H1 (cell line): ENCODE measurements around the gene VASN. TPM values are rescaled to one million over a fixed set of nuclear protein-coding genes. Genes with fewer than 3 reads are reported as not detected.

Experiments used
- CTCF ChIA-PET: fragments of 300-600 bp; sonication (Branson Sonifier 250); formaldehyde crosslinking; loops from one replicate; lab custom pipeline; 2021; ENCODE audit not compliant: partially characterized antibody; lab: Charles Lee
- POLR2A ChIA-PET: fragments of 300-600 bp; sonication (Branson Sonifier 250); formaldehyde crosslinking; loops from one replicate; lab custom pipeline; 2021; ENCODE audit warnings: inconsistent platforms; ENCODE audit not compliant: partially characterized antibody; lab: Charles Lee
- DNase-seq, 2 experiments: peaks; one replicate each; pipeline versions ENCODE4 v3.0.0 to v3.0.0-alpha.2; 2010 to 2022; ENCODE audit warnings: low spot score in 2 of 2, low read depth in 1 of 2, mixed read lengths in 1 of 2
- FAIRE-seq: peaks from 2 replicates; lab custom pipeline; 2011; peaks lifted over from hg19 to GRCh38; lab: Jason Lieb, UNC
- H2AFZ ChIP-seq: 2 replicates; pipeline ENCODE4 v1.8.1; 2012; ENCODE audit warnings: low read length, inconsistent platforms
- H2AK5ac ChIP-seq: 2 replicates; pipeline ENCODE4 v1.6.1; 2013; ENCODE audit warnings: low read depth, low read length
- H2BK120ac ChIP-seq: replicated peaks from 2 replicates; pipeline ENCODE3; 2013; ENCODE audit warnings: low read depth, low read length, inconsistent platforms
- H2BK12ac ChIP-seq: 2 replicates; pipeline ENCODE4 v1.6.1; 2013; ENCODE audit warnings: low read depth, low read length
- H2BK15ac ChIP-seq: 2 replicates; pipeline ENCODE4 v1.6.1; 2013; ENCODE audit warnings: low read length
- H2BK20ac ChIP-seq: 2 replicates; pipeline ENCODE4 v1.6.1; 2013; ENCODE audit warnings: low read length
- H2BK5ac ChIP-seq: 2 replicates; pipeline ENCODE4 v1.6.1; 2013; ENCODE audit warnings: low read depth, low read length
- H3K14ac ChIP-seq: 2 replicates; pipeline ENCODE4 v1.6.1; 2013; ENCODE audit warnings: inconsistent platforms; ENCODE audit not compliant: insufficient read length
- H3K18ac ChIP-seq: 2 replicates; pipeline ENCODE4 v1.6.1; 2013; ENCODE audit warnings: low read length; ENCODE audit errors: extremely low read depth
- H3K23ac ChIP-seq: 2 replicates; pipeline ENCODE4 v1.6.1; 2013; ENCODE audit warnings: inconsistent platforms; ENCODE audit not compliant: insufficient read length
- H3K23me2 ChIP-seq: 2 replicates; pipeline ENCODE4 v1.6.1; 2013; ENCODE audit warnings: low read depth, low read length
- H3K27ac ChIP-seq: 2 replicates; pipeline ENCODE4 v1.6.1; 2011; ENCODE audit warnings: low read depth, low read length, inconsistent platforms
- H3K27me3 ChIP-seq, 4 experiments: replicated peaks in 1 of 4; 1 replicate in 1 of 4; 2 replicates in 3 of 4; pipeline versions ENCODE4 v1.6.1 to v1.8.1; 2011 to 2013; ENCODE audit warnings: low read length in 3 of 4, mild to moderate bottlenecking in 3 of 4, inconsistent platforms in 2 of 4, mixed read lengths in 2 of 4, moderate library complexity in 1 of 4; ENCODE audit not compliant: control insufficient read depth in 3 of 4, insufficient read depth in 3 of 4; ENCODE audit errors: extremely low read depth in 1 of 4
- H3K36me3 ChIP-seq, 4 experiments: 2 replicates each; pipeline versions ENCODE4 v1.6.1 to v1.8.1; 2011 to 2013; ENCODE audit warnings: mild to moderate bottlenecking in 4 of 4, low read length in 3 of 4, moderate library complexity in 2 of 4, control low read depth in 1 of 4, inconsistent platforms in 1 of 4; ENCODE audit not compliant: insufficient read depth in 4 of 4, control insufficient read depth in 2 of 4
- H3K4ac ChIP-seq: replicated peaks from 2 replicates; pipeline ENCODE3; 2013; ENCODE audit warnings: low read length, low read depth, mixed read lengths, inconsistent platforms; ENCODE audit not compliant: insufficient read length
- H3K4me1 ChIP-seq, 4 experiments: replicated peaks in 1 of 4; 1 replicate in 1 of 4; 2 replicates in 3 of 4; pipeline versions ENCODE4 v1.6.1 to v1.8.1; 2011 to 2013; ENCODE audit warnings: low read length in 3 of 4, inconsistent platforms in 2 of 4, mixed read lengths in 1 of 4; ENCODE audit not compliant: insufficient read depth in 4 of 4, control insufficient read depth in 3 of 4
- H3K4me2 ChIP-seq, 2 experiments: 2 replicates each; pipeline versions ENCODE4 v1.6.1 to v1.8.1; 2011 to 2013; ENCODE audit warnings: low read depth in 2 of 2, low read length in 2 of 2, control low read depth in 1 of 2, inconsistent platforms in 1 of 2, mild to moderate bottlenecking in 1 of 2; ENCODE audit not compliant: insufficient read depth in 1 of 2
- H3K4me3 ChIP-seq, 4 experiments: fragments of 200-600, 300-600 bp in 1 of 4; sonication (generic), shearing (Covaris generic), sonication (Bioruptor Twin) in 1 of 4; 2 replicates each; pipeline versions ENCODE4 v1.5.1 to v1.8.1; 2011 to 2016; ENCODE audit warnings: low read length in 4 of 4, low read depth in 3 of 4, control low read depth in 2 of 4, inconsistent platforms in 2 of 4, mild to moderate bottlenecking in 2 of 4, mixed read lengths in 1 of 4, moderate library complexity in 1 of 4; ENCODE audit not compliant: insufficient read depth in 2 of 4; ENCODE audit errors: extremely low read depth in 1 of 4
- H3K56ac ChIP-seq: replicated peaks from 2 replicates; pipeline ENCODE3; 2013; ENCODE audit warnings: low read depth, mild to moderate bottlenecking, mixed read lengths, low read length, inconsistent platforms; ENCODE audit not compliant: insufficient read length
- H3K79me1 ChIP-seq: 2 replicates; pipeline ENCODE4 v1.6.1; 2013; ENCODE audit warnings: low read depth, low read length, control low read depth
- H3K79me2 ChIP-seq, 2 experiments: 2 replicates each; pipeline versions ENCODE4 v1.6.1 to v1.8.1; 2012 to 2013; ENCODE audit warnings: low read length in 2 of 2, mild to moderate bottlenecking in 2 of 2, inconsistent platforms in 1 of 2; ENCODE audit not compliant: insufficient read depth in 2 of 2, control insufficient read depth in 1 of 2
- H3K9ac ChIP-seq, 4 experiments: replicated peaks in 1 of 4; 1 replicate in 1 of 4; 2 replicates in 3 of 4; pipeline versions ENCODE4 v1.6.1 to v1.8.1; 2011 to 2013; ENCODE audit warnings: low read depth in 3 of 4, low read length in 3 of 4, control low read depth in 2 of 4, mild to moderate bottlenecking in 2 of 4, moderate library complexity in 2 of 4, inconsistent platforms in 1 of 4; ENCODE audit errors: extremely low read depth in 1 of 4
- H3K9me3 ChIP-seq, 2 experiments: 2 replicates each; pipeline versions ENCODE4 v1.6.1 to v1.8.1; 2012 to 2013; ENCODE audit warnings: mild to moderate bottlenecking in 2 of 2, moderate library complexity in 2 of 2, control low read depth in 1 of 2, inconsistent platforms in 1 of 2, low read depth in 1 of 2, low read length in 1 of 2, mixed read lengths in 1 of 2; ENCODE audit not compliant: insufficient read depth in 2 of 2
- H4K20me1 ChIP-seq, 2 experiments: replicated peaks in 1 of 2; 2 replicates each; pipeline versions ENCODE3 to v1.8.1; 2011 to 2013; ENCODE audit warnings: inconsistent platforms in 2 of 2, low read length in 2 of 2, mild to moderate bottlenecking in 1 of 2; ENCODE audit not compliant: insufficient read depth in 2 of 2, control insufficient read depth in 1 of 2
- H4K5ac ChIP-seq: 2 replicates; pipeline ENCODE4 v1.6.1; 2013; ENCODE audit warnings: low read length, low read depth, mixed read lengths, inconsistent platforms; ENCODE audit not compliant: insufficient read length
- H4K8ac ChIP-seq: 2 replicates; pipeline ENCODE4 v1.8.0; 2013; ENCODE audit warnings: mild to moderate bottlenecking, moderate library complexity, low read length, inconsistent platforms; ENCODE audit not compliant: insufficient read depth; ENCODE audit errors: extremely low read depth
- H4K91ac ChIP-seq: replicated peaks from 2 replicates; pipeline ENCODE3; 2013; ENCODE audit warnings: low read length, mixed read lengths, inconsistent platforms; ENCODE audit not compliant: insufficient read length
- NRF1 ChIP-seq: IDR thresholded peaks from 2 replicates; pipeline ENCODE4 v1.6.1; 2011; ENCODE audit warnings: mild to moderate bottlenecking, low read depth, low read length, improper control_type of control experiment
- POLR2A ChIP-seq, 2 experiments: IDR thresholded peaks; 1 replicate in 1 of 2; 2 replicates in 1 of 2; pipeline ENCODE4 v1.6.1; 2011; ENCODE audit warnings: low read depth in 2 of 2, low read length in 2 of 2, mild to moderate bottlenecking in 2 of 2; ENCODE audit errors: control extremely low read depth in 1 of 2
- TAF1 ChIP-seq: IDR thresholded peaks from 2 replicates; pipeline ENCODE4 v1.6.1; 2011; ENCODE audit warnings: mild to moderate bottlenecking, low read depth, low read length
- WGBS, 2 experiments: shearing (Covaris generic) in 1 of 2; methylation state at CpG; one replicate each; pipeline versions ENCODE4 v1.1.6 to v1.1.7; 2013 to 2015; ENCODE audit warnings: low lambda C conversion rate in 2 of 2, mixed read lengths in 2 of 2, inconsistent platforms in 1 of 2, low coverage in 1 of 2, missing lambda C conversion rate in 1 of 2; ENCODE audit not compliant: insufficient replicate concordance in 2 of 2, insufficient coverage in 1 of 2, insufficient read length in 1 of 2; ENCODE audit errors: extremely low coverage in 1 of 2, missing lambda C conversion rate in 1 of 2; 5-methylcytosine and 5-hydroxymethylcytosine counted together
- polyA plus RNA-seq, 7 experiments: library from polyadenylated mRNA; depleted of rRNA in 3 of 7; stranded (reverse) in 5 of 7; unstranded in 2 of 7; fragments of >200 nt in 5 of 7; fragments of 200-250 nt in 2 of 7; gene quantifications; 1 replicate in 5 of 7; 2 replicates in 1 of 7; 4 replicates in 1 of 7; pipeline versions ENCODE4 v1.2.1 to v1.2.3, GENCODE V29; 2011 to 2013; ENCODE audit warnings: missing spikeins in 2 of 7, mixed read lengths in 2 of 7
- total RNA-seq: library from RNA; stranded (reverse); fragmentation: NEBNext Ultra II Directional; extraction: Animal tissue kit (Norgen Biotek cat#: 25700); gene quantifications from 2 replicates; pipeline ENCODE4 v1.2.1, GENCODE V29; 2021

Gene VASN
- total and polyA plus RNA-seq, 2 of the 8 experiments (the other 6 are each of a cell fraction or from before 2014, with no cell fraction given) = 9.6 to 11.3 TPM

DNA sequence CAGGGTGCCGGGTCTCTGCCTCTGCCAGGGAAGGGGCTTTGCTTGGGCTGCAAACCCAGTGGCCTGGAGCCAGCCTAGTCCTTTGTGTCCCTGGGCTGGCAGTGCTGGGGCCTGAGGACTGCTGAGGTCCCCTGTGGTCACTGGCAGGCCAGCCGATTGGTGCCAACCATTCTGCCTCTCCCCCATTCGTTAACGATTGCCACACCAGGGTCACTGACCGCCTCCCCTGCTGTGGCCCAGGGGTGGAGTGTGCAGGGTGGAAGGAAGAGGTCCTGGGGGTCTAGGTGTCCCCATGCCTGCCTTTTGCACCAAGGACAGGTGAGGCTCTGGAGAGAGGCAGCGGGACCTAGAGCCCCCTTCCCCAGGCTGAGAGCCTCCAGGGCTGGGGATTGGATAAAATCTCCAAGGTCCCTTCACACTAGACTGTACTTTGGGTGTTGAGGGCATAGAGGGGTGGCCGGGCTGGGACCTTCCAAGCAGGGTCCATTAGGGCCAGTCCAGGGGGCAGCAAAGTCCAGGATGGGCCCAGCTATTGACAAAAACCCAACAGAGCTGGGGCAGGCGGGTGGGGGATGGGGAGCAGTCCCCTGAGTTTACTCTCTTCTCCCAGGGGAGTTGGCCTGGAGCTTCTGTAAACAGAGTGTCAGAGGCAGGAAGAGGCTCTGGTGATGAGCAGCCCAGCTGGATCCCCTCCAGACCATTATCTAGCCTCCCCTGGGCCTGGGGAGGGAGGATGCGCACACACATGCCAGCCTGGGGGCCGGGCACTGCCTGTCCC is 1.1 kb downstream of the VASN start:
- H3K36me3 ChIP-seq = no peaks in the 10 kb centered on the region
- H2BK120ac ChIP-seq = no peak overlapping the region
- H3K4me2 ChIP-seq = peak overlapping the region; percentile 87 to 90
- ChIA-PET POLR2A (interaction anchor here (0.6 to 11.7 kb wide), 15 partner anchors 8 to 655 kb away, joined by 3 to 223 read pairs (median 5); partner anchors contain the start of genes PAM16, TFAP4 and TRAP1), CTCF (interaction anchor here (0.5 to 24.8 kb wide), 11 partner anchors 8 to 685 kb away, joined by 3 to 659 read pairs (median 5); partner anchors contain the start of gene PAM16)
- no peak overlapping the region for H3K14ac ChIP-seq
- H4K5ac ChIP-seq = no peak overlapping the region
- H3K79me2 ChIP-seq = peaks cover 0 to 11% of the 10 kb centered on the region in 2 experiments; a peak in 1 of 4 replicates
- no peak overlapping the region for H4K91ac ChIP-seq
- H3K27ac ChIP-seq = no peak overlapping the region
- H3K9me3 ChIP-seq = no peaks in the 10 kb centered on the region
- peaks cover 4 to 20% of the 10 kb centered on the region in 2 experiments for H4K20me1 ChIP-seq
- H3K18ac ChIP-seq = peak overlapping the region; percentile 10
- FAIRE-seq (no peak), DNase-seq (no peak)
- H2BK5ac ChIP-seq = 0 out of 2 replicates have a peak overlapping the region, but pooled peaks have one; percentile 18
- WGBS, 2 experiments = 47% methylated on average over 9 of the region's 10 CpGs; no CpG with 5 or more reads in 1 of the 2 experiments
- H2AK5ac ChIP-seq = no peak overlapping the region
- peaks cover 4 to 52% (median 43%) of the 10 kb centered on the region in 4 experiments for H3K4me1 ChIP-seq
- H4K8ac ChIP-seq = no peak overlapping the region
- no peak overlapping the region for H3K4ac ChIP-seq
- no peak overlapping the region for H2AFZ ChIP-seq
- H3K9ac ChIP-seq = peak overlapping the region in 1 of 4 experiments; percentile 6; a peak in 1 of 7 replicates
- H3K23me2 ChIP-seq = peaks cover 6% of the 10 kb centered on the region; the same call in 1 of the 2 replicates
- peaks cover 0 to 3% (median under 1%) of the 10 kb centered on the region in 4 experiments; a peak in 2 of 7 replicates for H3K27me3 ChIP-seq
- peak overlapping the region; percentile 54 to 78 (median 59) for H3K4me3 ChIP-seq
- H2BK20ac ChIP-seq = no peak overlapping the region
- H3K56ac ChIP-seq = no peak overlapping the region
- 0 out of 2 replicates have a peak overlapping the region, but pooled peaks have one; percentile 40 for H2BK15ac ChIP-seq
- H3K79me1 ChIP-seq = peaks cover 4% of the 10 kb centered on the region
- no peak overlapping the region for H3K23ac ChIP-seq
- no peak for TF ChIP-seq TAF1
- TF ChIP-seq NRF1 = no peak
- 0 out of 3 replicates have a peak, but pooled peaks of 1 of the 2 experiments have one; percentile 17 for TF ChIP-seq POLR2A (IDR thresholded peaks at IDR 0.05; ENCODE audit: control extremely low read depth in 1 of 2, low read depth in 2 of 2, low read length in 2 of 2)
- H2BK12ac ChIP-seq = no peak overlapping the region
